WERI-Rb-1 (cell line): ENCODE results near the gene MSGN1.

ENCODE experiments used
- DNase-seq: peaks from one replicate; pipeline ENCODE4 v3.0.0-alpha.2; 2020
- H3K27ac ChIP-seq: fragments of 250-450 bp; sonication (Bioruptor Pico); 2 replicates; pipeline ENCODE4 v1.5.1; 2020; ENCODE audit warnings: mild to moderate bottlenecking, moderate library complexity
- H3K27me3 ChIP-seq: fragments of 250-450 bp; sonication (Bioruptor Pico); 2 replicates; pipeline ENCODE4 v1.5.1; 2021; ENCODE audit warnings: mild to moderate bottlenecking, low read depth, moderate library complexity; ENCODE audit not compliant: insufficient read depth, severe bottlenecking
- H3K36me3 ChIP-seq: fragments of 250-450 bp; sonication (Bioruptor Pico); 2 replicates; pipeline ENCODE4 v1.5.1; 2020; ENCODE audit warnings: mild to moderate bottlenecking, moderate library complexity
- H3K4me3 ChIP-seq: 2 replicates; pipeline ENCODE4 v1.5.1; 2011; ENCODE audit warnings: low read depth, mild to moderate bottlenecking, control low read depth, low read length
- H3K9me3 ChIP-seq: fragments of 250-450 bp; sonication (Bioruptor Pico); 2 replicates; pipeline ENCODE4 v1.5.1; 2021; ENCODE audit warnings: mild to moderate bottlenecking, moderate library complexity; ENCODE audit not compliant: severe bottlenecking
- CTCF ChIP-seq: IDR thresholded peaks from 2 replicates; pipeline ENCODE4 v1.5.1; 2011; ENCODE audit warnings: low read depth, mild to moderate bottlenecking, control low read depth, inconsistent platforms, low read length

Gene MSGN1

GRCh38 chr2:17851731-17852585 is 35.7 kb downstream of the MSGN1 start:
- no peaks in the 10 kb centered on the region for H3K9me3 ChIP-seq
- TF ChIP-seq CTCF: peak; percentile 92
- no peaks in the 10 kb centered on the region for H3K27me3 ChIP-seq
- H3K27ac ChIP-seq: no peak overlapping the region
- H3K4me3 ChIP-seq: no peak overlapping the region
- no peaks in the 10 kb centered on the region for H3K36me3 ChIP-seq
- DNase-seq: peak; percentile 90

- Histone ChIP-seq H3K4me3 (no peak overlapping the region), H3K27ac (no peak overlapping the region), H3K36me3 (no peaks in the 10 kb centered on the region), H3K9me3 (no peaks in the 10 kb centered on the region), H3K27me3 (no peaks in the 10 kb centered on the region)
- DNase-seq: peak; percentile 48
- TF ChIP-seq CTCF: no peak
Measured at GRCh38 chr2:17853799-17854198, 37.5 kb downstream of the MSGN1 start.

- TF ChIP-seq CTCF: no peak
- Histone ChIP-seq H3K4me3 (peak overlapping the region; percentile 13; the same call in 1 of the 2 replicates), H3K36me3 (no peaks in the 10 kb centered on the region), H3K27me3 (no peaks in the 10 kb centered on the region), H3K27ac (peak overlapping the region; percentile 57), H3K9me3 (no peaks in the 10 kb centered on the region)
- no peak for DNase-seq
Measured at GRCh38 chr2:17857021-17857420, 40.8 kb downstream of the MSGN1 start.

GRCh38 chr2:17858064-17858463 is 41.8 kb downstream of the MSGN1 start:
- H3K27me3 ChIP-seq: no peaks in the 10 kb centered on the region
- no peaks in the 10 kb centered on the region for H3K9me3 ChIP-seq
- no peaks in the 10 kb centered on the region for H3K36me3 ChIP-seq
- TF ChIP-seq CTCF: no peak
- DNase-seq: no peak
- no peak overlapping the region for H3K27ac ChIP-seq
- no peak overlapping the region for H3K4me3 ChIP-seq

GRCh38 chr2:17863539-17863938 is 47.3 kb downstream of the MSGN1 start:
- DNase-seq: no peak
- H3K27ac ChIP-seq: no peak overlapping the region
- no peaks in the 10 kb centered on the region for H3K27me3 ChIP-seq
- no peak overlapping the region for H3K4me3 ChIP-seq
- H3K9me3 ChIP-seq: peaks cover 2% of the 10 kb centered on the region
- TF ChIP-seq CTCF: no peak
- no peaks in the 10 kb centered on the region for H3K36me3 ChIP-seq
